ENCODE results near the gene PSAT1. TPM values are rescaled to one million over a fixed set of nuclear protein-coding genes. Genes with fewer than 3 reads are reported as not detected.

The PSAT1 gene
- total and polyA plus RNA-seq, 2 experiments from 2014 or later, result 414 to 486 TPM

GRCh38 chr9:78286125-78286524 lies 10.8 kb upstream of the PSAT1 start:
- no peak overlapping the region for H3K4me3 Mint-ChIP-seq
- Histone ChIP-seq H4K20me1 (replicated peaks; ENCODE audit: insufficient read depth) (no peaks in the 10 kb centered on the region), H2AFZ (no peak overlapping the region), H3K36me3 (ENCODE audit: insufficient read depth) (no peaks in the 10 kb centered on the region), H3K4me2 (no peak overlapping the region), H3K27ac (ENCODE audit: low read depth) (no peak overlapping the region), H3K27me3 (ENCODE audit: insufficient read depth) (no peaks in the 10 kb centered on the region), H3K79me2 (replicated peaks; ENCODE audit: insufficient read depth) (no peaks in the 10 kb centered on the region), H3K4me3 (no peak overlapping the region), H3F3A (replicated peaks; ENCODE audit: low read depth) (no peaks in the 10 kb centered on the region), H3K9me2 (ENCODE audit: insufficient read depth) (peaks cover 9% of the 10 kb centered on the region), H3K4me1 (ENCODE audit: insufficient read depth) (no peaks in the 10 kb centered on the region)
- H3K36me3 Mint-ChIP-seq (ENCODE audit: low read depth), result peaks cover 2% of the 10 kb centered on the region; the same call in 1 of the 3 replicates
- TF ChIP-seq STAT1 (IDR thresholded peaks at IDR 0.05; ENCODE audit: unreplicated experiment) (no peak), ZNF331 (CRISPR knock-in tag; IDR thresholded peaks at IDR 0.05; ENCODE audit: low read depth) (no peak), EZH2 (IDR thresholded peaks at IDR 0.05; ENCODE audit: low read depth, unreplicated experiment) (no peak), CREB1 (CRISPR knock-in tag; IDR thresholded peaks at IDR 0.05; ENCODE audit: low read depth) (no peak), ZNF114 (CRISPR knock-in tag; IDR thresholded peaks at IDR 0.05) (no peak), NANOG (IDR thresholded peaks at IDR 0.05; ENCODE audit: borderline replicate concordance) (no peak), JUNB (IDR thresholded peaks at IDR 0.05; ENCODE audit: unreplicated experiment) (no peak), CTCF (conservative IDR thresholded peaks at IDR 0.05; ENCODE audit: low read depth in 2 of 2) (no peak), EZH2phosphoT487 (IDR thresholded peaks at IDR 0.05; ENCODE audit: unreplicated experiment) (no peak), REST (IDR thresholded peaks at IDR 0.05; ENCODE audit: unreplicated experiment) (no peak), POLR2AphosphoS5 (IDR thresholded peaks at IDR 0.05; ENCODE audit: low read depth) (no peak)
- TF ChIP-seq, protein P1, sequence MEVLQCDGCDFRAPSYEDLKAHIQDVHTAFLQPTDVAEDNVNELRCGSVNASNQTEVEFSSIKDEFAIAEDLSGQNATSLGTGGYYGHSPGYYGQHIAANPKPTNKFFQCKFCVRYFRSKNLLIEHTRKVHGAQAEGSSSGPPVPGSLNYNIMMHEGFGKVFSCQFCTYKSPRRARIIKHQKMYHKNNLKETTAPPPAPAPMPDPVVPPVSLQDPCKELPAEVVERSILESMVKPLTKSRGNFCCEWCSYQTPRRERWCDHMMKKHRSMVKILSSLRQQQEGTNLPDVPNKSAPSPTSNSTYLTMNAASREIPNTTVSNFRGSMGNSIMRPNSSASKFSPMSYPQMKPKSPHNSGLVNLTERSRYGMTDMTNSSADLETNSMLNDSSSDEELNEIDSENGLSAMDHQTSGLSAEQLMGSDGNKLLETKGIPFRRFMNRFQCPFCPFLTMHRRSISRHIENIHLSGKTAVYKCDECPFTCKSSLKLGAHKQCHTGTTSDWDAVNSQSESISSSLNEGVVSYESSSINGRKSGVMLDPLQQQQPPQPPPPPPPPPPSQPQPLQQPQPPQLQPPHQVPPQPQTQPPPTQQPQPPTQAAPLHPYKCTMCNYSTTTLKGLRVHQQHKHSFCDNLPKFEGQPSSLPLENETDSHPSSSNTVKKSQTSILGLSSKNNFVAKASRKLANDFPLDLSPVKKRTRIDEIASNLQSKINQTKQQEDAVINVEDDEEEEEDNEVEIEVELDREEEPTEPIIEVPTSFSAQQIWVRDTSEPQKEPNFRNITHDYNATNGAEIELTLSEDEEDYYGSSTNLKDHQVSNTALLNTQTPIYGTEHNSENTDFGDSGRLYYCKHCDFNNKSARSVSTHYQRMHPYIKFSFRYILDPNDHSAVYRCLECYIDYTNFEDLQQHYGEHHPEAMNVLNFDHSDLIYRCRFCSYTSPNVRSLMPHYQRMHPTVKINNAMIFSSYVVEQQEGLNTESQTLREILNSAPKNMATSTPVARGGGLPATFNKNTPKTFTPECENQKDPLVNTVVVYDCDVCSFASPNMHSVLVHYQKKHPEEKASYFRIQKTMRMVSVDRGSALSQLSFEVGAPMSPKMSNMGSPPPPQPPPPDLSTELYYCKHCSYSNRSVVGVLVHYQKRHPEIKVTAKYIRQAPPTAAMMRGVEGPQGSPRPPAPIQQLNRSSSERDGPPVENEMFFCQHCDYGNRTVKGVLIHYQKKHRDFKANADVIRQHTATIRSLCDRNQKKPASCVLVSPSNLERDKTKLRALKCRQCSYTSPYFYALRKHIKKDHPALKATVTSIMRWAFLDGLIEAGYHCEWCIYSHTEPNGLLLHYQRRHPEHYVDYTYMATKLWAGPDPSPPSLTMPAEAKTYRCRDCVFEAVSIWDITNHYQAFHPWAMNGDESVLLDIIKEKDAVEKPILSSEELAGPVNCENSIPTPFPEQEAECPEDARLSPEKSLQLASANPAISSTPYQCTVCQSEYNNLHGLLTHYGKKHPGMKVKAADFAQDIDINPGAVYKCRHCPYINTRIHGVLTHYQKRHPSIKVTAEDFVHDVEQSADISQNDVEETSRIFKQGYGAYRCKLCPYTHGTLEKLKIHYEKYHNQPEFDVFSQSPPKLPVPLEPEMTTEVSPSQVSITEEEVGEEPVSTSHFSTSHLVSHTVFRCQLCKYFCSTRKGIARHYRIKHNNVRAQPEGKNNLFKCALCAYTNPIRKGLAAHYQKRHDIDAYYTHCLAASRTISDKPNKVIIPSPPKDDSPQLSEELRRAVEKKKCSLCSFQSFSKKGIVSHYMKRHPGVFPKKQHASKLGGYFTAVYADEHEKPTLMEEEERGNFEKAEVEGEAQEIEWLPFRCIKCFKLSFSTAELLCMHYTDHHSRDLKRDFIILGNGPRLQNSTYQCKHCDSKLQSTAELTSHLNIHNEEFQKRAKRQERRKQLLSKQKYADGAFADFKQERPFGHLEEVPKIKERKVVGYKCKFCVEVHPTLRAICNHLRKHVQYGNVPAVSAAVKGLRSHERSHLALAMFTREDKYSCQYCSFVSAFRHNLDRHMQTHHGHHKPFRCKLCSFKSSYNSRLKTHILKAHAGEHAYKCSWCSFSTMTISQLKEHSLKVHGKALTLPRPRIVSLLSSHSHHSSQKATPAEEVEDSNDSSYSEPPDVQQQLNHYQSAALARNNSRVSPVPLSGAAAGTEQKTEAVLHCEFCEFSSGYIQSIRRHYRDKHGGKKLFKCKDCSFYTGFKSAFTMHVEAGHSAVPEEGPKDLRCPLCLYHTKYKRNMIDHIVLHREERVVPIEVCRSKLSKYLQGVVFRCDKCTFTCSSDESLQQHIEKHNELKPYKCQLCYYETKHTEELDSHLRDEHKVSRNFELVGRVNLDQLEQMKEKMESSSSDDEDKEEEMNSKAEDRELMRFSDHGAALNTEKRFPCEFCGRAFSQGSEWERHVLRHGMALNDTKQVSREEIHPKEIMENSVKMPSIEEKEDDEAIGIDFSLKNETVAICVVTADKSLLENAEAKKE (CRISPR knock-in tag; IDR thresholded peaks at IDR 0.05), result no peak
- TF ChIP-seq, protein P2, sequence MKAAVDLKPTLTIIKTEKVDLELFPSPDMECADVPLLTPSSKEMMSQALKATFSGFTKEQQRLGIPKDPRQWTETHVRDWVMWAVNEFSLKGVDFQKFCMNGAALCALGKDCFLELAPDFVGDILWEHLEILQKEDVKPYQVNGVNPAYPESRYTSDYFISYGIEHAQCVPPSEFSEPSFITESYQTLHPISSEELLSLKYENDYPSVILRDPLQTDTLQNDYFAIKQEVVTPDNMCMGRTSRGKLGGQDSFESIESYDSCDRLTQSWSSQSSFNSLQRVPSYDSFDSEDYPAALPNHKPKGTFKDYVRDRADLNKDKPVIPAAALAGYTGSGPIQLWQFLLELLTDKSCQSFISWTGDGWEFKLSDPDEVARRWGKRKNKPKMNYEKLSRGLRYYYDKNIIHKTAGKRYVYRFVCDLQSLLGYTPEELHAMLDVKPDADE (IDR thresholded peaks at IDR 0.05), result no peak
- H3K27me3 Mint-ChIP-seq (ENCODE audit: insufficient read depth, low read depth, poor library complexity), result no peaks in the 10 kb centered on the region
- H3K9me3 Mint-ChIP-seq, result no peaks in the 10 kb centered on the region; the same call in 1 of the 3 replicates
- peaks cover 9% of the 10 kb centered on the region; the same call in 2 of the 3 replicates for H3K4me1 Mint-ChIP-seq
- no peak for DNase-seq (ENCODE audit: low spot score)
- no peak overlapping the region for H3K27ac Mint-ChIP-seq
- ATAC-seq, result no peak
